ENCODE results near the gene SYPL1.

SYPL1 gene

DNA sequence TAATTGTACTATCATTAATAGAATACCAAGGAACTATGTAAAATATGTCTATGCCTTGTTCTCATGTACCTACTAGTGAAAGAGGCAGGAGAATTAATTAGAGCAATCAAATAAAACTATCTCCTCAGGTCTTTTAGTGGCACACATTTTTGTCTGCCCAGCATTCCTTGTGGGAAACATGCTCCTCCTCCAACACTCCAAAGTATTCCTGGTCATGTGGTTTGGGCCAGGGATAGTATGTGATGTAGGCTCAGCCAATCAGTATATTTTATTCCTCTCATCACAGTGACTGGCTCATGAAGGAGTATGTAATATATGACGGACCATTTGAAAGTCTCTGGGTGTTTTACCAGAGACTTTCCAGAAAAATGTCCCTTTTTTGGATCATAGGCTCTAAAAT, 16.7 kb upstream of the SYPL1 start:
- Histone ChIP-seq H3K27me3 (ENCODE audit: insufficient read depth, poor library complexity, severe bottlenecking) (no peaks in the 10 kb centered on the region), H3K4me1 (ENCODE audit: insufficient read depth, poor library complexity, severe bottlenecking) (peaks cover 9% of the 10 kb centered on the region), H3K4me3 (ENCODE audit: severe bottlenecking) (no peak overlapping the region), H3K27ac (ENCODE audit: poor library complexity, severe bottlenecking) (no peak overlapping the region), H3K36me3 (ENCODE audit: low read depth) (no peaks in the 10 kb centered on the region), H3K9me3 (ENCODE audit: severe bottlenecking) (no peaks in the 10 kb centered on the region)
- TF ChIP-seq, protein P1, sequence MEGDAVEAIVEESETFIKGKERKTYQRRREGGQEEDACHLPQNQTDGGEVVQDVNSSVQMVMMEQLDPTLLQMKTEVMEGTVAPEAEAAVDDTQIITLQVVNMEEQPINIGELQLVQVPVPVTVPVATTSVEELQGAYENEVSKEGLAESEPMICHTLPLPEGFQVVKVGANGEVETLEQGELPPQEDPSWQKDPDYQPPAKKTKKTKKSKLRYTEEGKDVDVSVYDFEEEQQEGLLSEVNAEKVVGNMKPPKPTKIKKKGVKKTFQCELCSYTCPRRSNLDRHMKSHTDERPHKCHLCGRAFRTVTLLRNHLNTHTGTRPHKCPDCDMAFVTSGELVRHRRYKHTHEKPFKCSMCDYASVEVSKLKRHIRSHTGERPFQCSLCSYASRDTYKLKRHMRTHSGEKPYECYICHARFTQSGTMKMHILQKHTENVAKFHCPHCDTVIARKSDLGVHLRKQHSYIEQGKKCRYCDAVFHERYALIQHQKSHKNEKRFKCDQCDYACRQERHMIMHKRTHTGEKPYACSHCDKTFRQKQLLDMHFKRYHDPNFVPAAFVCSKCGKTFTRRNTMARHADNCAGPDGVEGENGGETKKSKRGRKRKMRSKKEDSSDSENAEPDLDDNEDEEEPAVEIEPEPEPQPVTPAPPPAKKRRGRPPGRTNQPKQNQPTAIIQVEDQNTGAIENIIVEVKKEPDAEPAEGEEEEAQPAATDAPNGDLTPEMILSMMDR (IDR thresholded peaks at IDR 0.05; ENCODE audit: poor library complexity, severe bottlenecking) = no peak
- DNase-seq (ENCODE audit: low spot score) = no peak
- ATAC-seq (ENCODE audit: low read depth) = no peak

DNA sequence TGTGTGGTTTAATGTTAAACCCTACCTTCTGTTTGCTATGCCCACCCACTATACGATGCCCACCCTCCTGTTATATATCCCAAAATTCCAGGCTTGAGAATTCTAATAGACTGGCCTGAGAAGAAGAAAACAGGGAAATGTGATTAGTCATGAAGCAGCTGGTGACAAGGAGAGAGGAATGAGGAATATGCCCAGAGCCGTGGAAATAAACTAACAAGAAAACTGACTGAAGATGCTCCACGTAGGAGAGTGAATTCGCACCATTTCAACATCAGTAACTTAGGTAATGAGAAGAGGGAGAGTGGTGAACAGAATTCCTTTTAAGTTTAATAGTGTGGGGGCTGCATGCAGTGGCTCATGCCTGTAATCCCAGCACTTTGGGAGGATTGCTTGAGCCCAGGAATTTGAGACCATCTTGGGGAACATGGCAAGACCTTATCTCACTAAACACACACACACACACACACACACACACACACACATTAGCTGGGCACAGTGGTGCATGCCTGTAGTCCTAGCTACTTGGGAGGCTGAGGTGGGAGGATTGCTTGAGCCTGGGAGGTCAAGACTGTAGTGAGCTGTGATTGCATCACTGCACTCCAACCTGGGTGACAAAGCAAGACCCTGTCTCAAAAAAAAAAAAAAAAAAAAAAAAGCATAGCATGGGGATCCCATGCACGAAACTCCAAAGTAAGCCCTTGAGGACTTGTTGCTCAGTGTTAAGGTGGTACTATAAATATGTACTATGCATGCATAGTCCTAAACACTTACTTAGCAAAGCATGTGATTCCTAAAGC, 16.1 kb upstream of the SYPL1 start:
- H3K36me3 ChIP-seq (ENCODE audit: low read depth) = no peaks in the 10 kb centered on the region
- ATAC-seq (ENCODE audit: low read depth) = no peak

DNA sequence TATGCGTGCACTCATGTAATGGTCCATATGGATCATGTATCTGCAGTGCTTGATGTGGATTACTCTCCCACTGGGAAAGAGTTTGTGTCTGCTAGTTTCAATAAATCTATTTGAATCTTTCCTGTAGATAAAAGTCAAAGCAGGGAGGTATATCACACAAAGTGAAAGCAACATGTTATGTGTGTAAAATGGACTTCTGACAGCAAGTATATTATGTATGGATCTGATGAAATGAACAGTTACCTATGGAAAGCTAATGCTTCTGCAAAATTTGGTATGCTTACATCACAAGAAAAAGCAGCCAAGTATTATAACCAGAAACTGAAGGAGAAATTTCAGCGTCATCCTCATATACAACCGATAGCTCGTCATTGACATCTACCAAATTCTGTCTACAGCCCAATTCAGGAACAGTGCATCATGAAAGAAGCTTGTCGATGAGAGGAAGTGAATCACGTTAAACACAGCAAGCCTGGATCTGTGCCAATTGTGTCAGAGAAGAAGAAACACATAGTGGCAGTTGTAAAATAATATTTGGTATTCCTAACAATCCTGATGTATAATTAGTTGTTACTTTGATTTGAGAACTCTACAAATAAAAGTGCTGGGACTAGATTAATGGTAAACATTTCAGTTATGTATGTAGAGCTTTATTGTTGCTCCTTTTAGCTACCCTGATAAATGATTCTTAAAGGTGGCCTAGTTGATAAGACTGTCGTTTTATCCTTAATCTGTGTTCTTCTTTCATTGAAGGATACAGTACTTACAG, 14.2 kb upstream of the SYPL1 start:
- H3K36me3 ChIP-seq (ENCODE audit: low read depth) = no peaks in the 10 kb centered on the region
- peaks cover 9% of the 10 kb centered on the region for H3K4me1 ChIP-seq (ENCODE audit: insufficient read depth, poor library complexity, severe bottlenecking)
- TF ChIP-seq, protein P1 (IDR thresholded peaks at IDR 0.05; ENCODE audit: poor library complexity, severe bottlenecking) = no peak
- H3K9me3 ChIP-seq (ENCODE audit: severe bottlenecking) = no peaks in the 10 kb centered on the region
- H3K27me3 ChIP-seq (ENCODE audit: insufficient read depth, poor library complexity, severe bottlenecking) = no peaks in the 10 kb centered on the region
- DNase-seq (ENCODE audit: low spot score) (no peak), ATAC-seq (ENCODE audit: low read depth) (peak; percentile 81)
- no peak overlapping the region for H3K27ac ChIP-seq (ENCODE audit: poor library complexity, severe bottlenecking)
- H3K4me3 ChIP-seq (ENCODE audit: severe bottlenecking) = no peak overlapping the region

More for the DNA sequence above, 16.1 kb upstream of the SYPL1 start:
- no peak for DNase-seq (ENCODE audit: low spot score)
- TF ChIP-seq, protein P1 (IDR thresholded peaks at IDR 0.05; ENCODE audit: poor library complexity, severe bottlenecking) = no peak
- no peak overlapping the region for H3K27ac ChIP-seq (ENCODE audit: poor library complexity, severe bottlenecking)
- H3K4me3 ChIP-seq (ENCODE audit: severe bottlenecking) = no peak overlapping the region
- no peaks in the 10 kb centered on the region for H3K9me3 ChIP-seq (ENCODE audit: severe bottlenecking)
- peaks cover 9% of the 10 kb centered on the region for H3K4me1 ChIP-seq (ENCODE audit: insufficient read depth, poor library complexity, severe bottlenecking)
- no peaks in the 10 kb centered on the region for H3K27me3 ChIP-seq (ENCODE audit: insufficient read depth, poor library complexity, severe bottlenecking)

DNA sequence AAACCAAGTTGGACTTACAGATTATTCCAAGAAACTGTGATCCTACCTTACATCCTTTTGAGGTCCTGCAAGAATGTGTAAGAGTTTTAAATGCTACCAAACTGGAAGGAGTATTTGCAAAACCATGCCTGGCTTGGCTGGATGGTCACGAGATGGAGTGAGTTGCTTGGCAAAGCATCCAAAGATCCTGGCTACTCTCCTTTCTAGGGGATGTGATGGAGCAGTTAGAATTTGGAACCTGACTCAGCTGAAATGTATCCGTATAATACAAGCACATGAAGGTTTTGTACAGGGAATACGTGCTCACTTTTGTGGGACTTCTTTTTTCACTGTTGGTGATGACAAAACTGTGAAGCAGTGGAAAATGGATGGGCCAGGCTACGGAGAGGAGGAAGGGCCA, 13.3 kb upstream of the SYPL1 start:
- Histone ChIP-seq H3K27me3 (ENCODE audit: insufficient read depth, poor library complexity, severe bottlenecking) (no peaks in the 10 kb centered on the region), H3K4me3 (ENCODE audit: severe bottlenecking) (no peak overlapping the region), H3K9me3 (ENCODE audit: severe bottlenecking) (no peaks in the 10 kb centered on the region), H3K4me1 (ENCODE audit: insufficient read depth, poor library complexity, severe bottlenecking) (peaks cover 9% of the 10 kb centered on the region), H3K36me3 (ENCODE audit: low read depth) (no peaks in the 10 kb centered on the region), H3K27ac (ENCODE audit: poor library complexity, severe bottlenecking) (no peak overlapping the region)
- ATAC-seq (ENCODE audit: low read depth) = no peak
- TF ChIP-seq, protein P1 (IDR thresholded peaks at IDR 0.05; ENCODE audit: poor library complexity, severe bottlenecking) = no peak
- no peak for DNase-seq (ENCODE audit: low spot score)

All from RWPE2 (cell line).